ENCODE results near the gene PRKN. TPM values are rescaled to one million over a fixed set of nuclear protein-coding genes. Genes with fewer than 3 reads are reported as not detected.

PRKN gene
- total and polyA plus RNA-seq, 4 experiments from 2014 or later, result 0.50 to 5.3 (median 2.9) TPM

DNA sequence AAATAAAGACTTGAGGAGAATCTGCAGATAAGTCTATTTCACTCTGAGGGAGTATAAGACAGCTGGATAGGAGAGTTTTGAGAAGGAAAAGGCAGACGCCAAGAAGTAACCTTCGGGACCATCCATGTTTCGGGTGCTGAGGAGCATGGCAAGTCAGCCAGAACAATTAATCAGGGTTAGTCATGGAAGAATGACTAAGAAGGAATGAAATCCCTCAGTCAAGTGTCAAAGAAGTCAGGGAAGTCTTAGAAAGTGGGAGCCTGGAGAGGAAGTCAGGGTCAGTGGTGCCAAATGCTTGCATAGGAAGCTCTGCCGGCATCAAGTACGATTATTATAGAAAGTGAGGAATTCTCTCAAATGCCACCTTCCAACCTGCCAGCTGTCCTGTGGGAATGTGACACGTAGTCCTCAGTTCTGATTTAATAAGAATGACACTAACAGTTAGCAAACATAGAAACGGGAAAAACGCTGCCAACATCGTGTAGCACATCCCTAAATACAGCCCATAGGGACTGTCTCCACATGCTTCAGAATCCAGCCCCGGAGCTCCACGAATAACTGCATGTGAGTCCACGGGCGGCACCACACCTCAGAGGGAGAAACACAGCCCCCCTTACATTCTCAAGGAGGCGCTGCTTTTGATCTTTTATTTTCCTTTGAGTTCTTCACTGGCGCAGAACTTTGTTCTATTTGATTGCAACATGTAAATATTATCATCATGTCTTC, 602.7 kb downstream of the PRKN start:
- POLR2A ChIA-PET (ENCODE audit: partially characterized antibody), result no interaction called here
- Histone ChIP-seq H3K36me3 (ENCODE audit: insufficient read depth, low read length) (no peaks in the 10 kb centered on the region), H3K4me1 (ENCODE audit: insufficient read depth, low read length) (no peaks in the 10 kb centered on the region), H3K4me3 (ENCODE audit: low read length in 2 of 2) (no peak overlapping the region), H3K9me3 (ENCODE audit: control insufficient read depth in 1 of 2, low read length in 2 of 2) (no peaks in the 10 kb centered on the region), H3K27me3 (ENCODE audit: insufficient read depth, low read length) (no peaks in the 10 kb centered on the region), H3K27ac (ENCODE audit: low read depth, low read length) (no peak overlapping the region)
- CTCF ChIA-PET (ENCODE audit: partially characterized antibody), result interaction anchor here (0.6 kb wide), 1 partner anchor 22 kb away, joined by 3 read pairs; no protein-coding TSS in a partner anchor
- Mint-ChIP-seq H3K36me3 (no peaks in the 10 kb centered on the region), H3K4me3 (no peak overlapping the region), H3K27me3 (no peaks in the 10 kb centered on the region), H3K4me1 (no peaks in the 10 kb centered on the region), H3K27ac (no peak overlapping the region), H3K9me3 (peaks cover 0 to 11% (median 6%) of the 10 kb centered on the region in 8 donors)
- intact Hi-C loops (cut with micrococcal nuclease), result no loop called here
- no peak for DNase-seq

DNA sequence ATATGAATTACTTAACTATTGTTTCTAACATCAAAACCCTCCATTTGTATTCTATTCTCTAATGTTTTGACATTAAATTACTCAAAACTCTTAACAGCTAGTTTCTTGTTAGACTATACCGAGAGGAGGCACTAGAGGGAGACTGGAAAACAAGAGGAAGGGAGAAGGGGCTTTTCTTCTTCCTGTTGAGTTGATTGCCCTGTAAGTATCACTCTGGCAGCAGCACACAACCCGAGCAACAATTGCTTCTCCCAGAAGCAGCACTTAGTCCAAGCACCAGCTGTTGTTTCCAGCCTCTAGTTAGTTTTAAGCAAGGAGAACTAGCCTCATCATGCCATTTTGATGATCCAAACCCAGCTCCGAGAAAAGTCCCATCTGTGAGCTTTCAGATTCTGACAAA, 603.8 kb downstream of the PRKN start:
- Histone ChIP-seq H3K27me3 (ENCODE audit: insufficient read depth, low read length) (no peaks in the 10 kb centered on the region), H3K9me3 (ENCODE audit: control insufficient read depth in 1 of 2, low read length in 2 of 2) (no peaks in the 10 kb centered on the region), H3K27ac (ENCODE audit: low read depth, low read length) (no peak overlapping the region), H3K4me1 (ENCODE audit: insufficient read depth, low read length) (no peaks in the 10 kb centered on the region), H3K4me3 (ENCODE audit: low read length in 2 of 2) (no peak overlapping the region), H3K36me3 (ENCODE audit: insufficient read depth, low read length) (no peaks in the 10 kb centered on the region)
- Mint-ChIP-seq H3K9me3 (peaks cover 0 to 11% (median 6%) of the 10 kb centered on the region in 8 donors), H3K4me3 (no peak overlapping the region), H3K27ac (no peak overlapping the region), H3K27me3 (no peaks in the 10 kb centered on the region), H3K4me1 (peaks cover 0 to 1% (median 0%) of the 10 kb centered on the region in 4 donors), H3K36me3 (no peaks in the 10 kb centered on the region)
- intact Hi-C loops (cut with micrococcal nuclease), result no loop called here
- no peak for DNase-seq
- ChIA-PET CTCF (ENCODE audit: partially characterized antibody) (no interaction called here), POLR2A (ENCODE audit: partially characterized antibody) (no interaction called here)

DNA sequence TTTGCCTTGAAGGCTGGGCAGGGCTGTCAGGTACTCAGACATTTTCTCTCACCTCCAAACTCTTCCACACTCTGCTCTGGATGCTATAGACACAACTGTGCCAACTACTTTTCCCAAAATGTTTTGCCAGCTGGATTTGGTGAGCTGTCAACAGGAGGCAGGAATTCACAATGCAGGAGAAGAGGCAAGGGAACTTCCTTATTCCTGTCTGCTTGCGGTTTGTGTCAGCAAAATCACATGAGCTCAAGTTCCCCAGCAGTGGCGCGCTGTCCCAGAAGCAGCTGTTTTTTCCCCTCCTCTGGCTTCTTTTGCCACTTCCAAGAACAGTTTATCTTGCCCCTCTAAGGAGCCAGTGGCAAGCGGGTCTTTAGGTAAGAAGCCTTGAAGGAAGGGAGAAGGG, 608.2 kb downstream of the PRKN start:
- DNase-seq, result no peak
- no peaks in the 10 kb centered on the region for H3K36me3 Mint-ChIP-seq
- H3K4me1 Mint-ChIP-seq, result peaks cover 0 to 1% (median 0%) of the 10 kb centered on the region in 4 donors
- no peaks in the 10 kb centered on the region for H3K9me3 ChIP-seq (ENCODE audit: control insufficient read depth in 1 of 2, low read length in 2 of 2)
- ChIA-PET CTCF (ENCODE audit: partially characterized antibody) (no interaction called here), POLR2A (ENCODE audit: partially characterized antibody) (no interaction called here)
- H3K27ac ChIP-seq (ENCODE audit: low read depth, low read length), result no peak overlapping the region
- intact Hi-C loops (cut with micrococcal nuclease), result no loop called here
- H3K9me3 Mint-ChIP-seq, result peaks cover 0 to 22% (median 6%) of the 10 kb centered on the region in 8 donors
- H3K4me3 Mint-ChIP-seq, result no peak overlapping the region
- H3K27ac Mint-ChIP-seq, result no peak overlapping the region
- H3K4me3 ChIP-seq (ENCODE audit: low read length in 2 of 2), result no peak overlapping the region
- H3K4me1 ChIP-seq (ENCODE audit: insufficient read depth, low read length), result no peaks in the 10 kb centered on the region
- no peaks in the 10 kb centered on the region for H3K27me3 Mint-ChIP-seq
- H3K27me3 ChIP-seq (ENCODE audit: insufficient read depth, low read length), result no peaks in the 10 kb centered on the region
- no peaks in the 10 kb centered on the region for H3K36me3 ChIP-seq (ENCODE audit: insufficient read depth, low read length)

DNA sequence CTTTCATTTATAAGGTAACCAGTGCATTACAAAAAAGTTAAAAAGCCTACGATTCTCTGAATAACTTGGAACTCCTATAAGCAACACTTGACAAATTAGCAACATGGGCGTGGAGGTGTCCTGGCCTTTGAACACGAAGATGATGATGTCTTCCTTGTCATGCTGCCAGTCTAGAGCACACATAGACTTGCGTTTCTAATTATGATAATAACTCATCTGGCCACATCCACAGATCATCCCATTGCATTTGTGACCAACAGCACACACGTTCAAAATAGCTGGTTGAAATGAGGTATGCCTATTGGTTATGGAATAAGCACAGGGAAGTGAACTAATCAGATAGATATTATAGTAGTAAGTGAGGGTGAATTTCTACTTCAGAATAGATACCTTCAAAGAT, 608.9 kb downstream of the PRKN start:
- H3K27me3 ChIP-seq (ENCODE audit: insufficient read depth, low read length), result no peaks in the 10 kb centered on the region
- Mint-ChIP-seq H3K27me3 (no peaks in the 10 kb centered on the region), H3K36me3 (no peaks in the 10 kb centered on the region), H3K4me1 (peaks cover 0 to 1% (median 0%) of the 10 kb centered on the region in 4 donors), H3K9me3 (peaks cover 0 to 22% (median 6%) of the 10 kb centered on the region in 8 donors), H3K27ac (no peak overlapping the region), H3K4me3 (no peak overlapping the region)
- H3K9me3 ChIP-seq (ENCODE audit: control insufficient read depth in 1 of 2, low read length in 2 of 2), result no peaks in the 10 kb centered on the region
- CTCF ChIA-PET (ENCODE audit: partially characterized antibody), result no interaction called here
- no peaks in the 10 kb centered on the region for H3K36me3 ChIP-seq (ENCODE audit: insufficient read depth, low read length)
- intact Hi-C loops (cut with micrococcal nuclease), result no loop called here
- H3K27ac ChIP-seq (ENCODE audit: low read depth, low read length), result no peak overlapping the region
- POLR2A ChIA-PET (ENCODE audit: partially characterized antibody), result no interaction called here
- no peaks in the 10 kb centered on the region for H3K4me1 ChIP-seq (ENCODE audit: insufficient read depth, low read length)
- H3K4me3 ChIP-seq (ENCODE audit: low read length in 2 of 2), result no peak overlapping the region
- no peak for DNase-seq

DNA sequence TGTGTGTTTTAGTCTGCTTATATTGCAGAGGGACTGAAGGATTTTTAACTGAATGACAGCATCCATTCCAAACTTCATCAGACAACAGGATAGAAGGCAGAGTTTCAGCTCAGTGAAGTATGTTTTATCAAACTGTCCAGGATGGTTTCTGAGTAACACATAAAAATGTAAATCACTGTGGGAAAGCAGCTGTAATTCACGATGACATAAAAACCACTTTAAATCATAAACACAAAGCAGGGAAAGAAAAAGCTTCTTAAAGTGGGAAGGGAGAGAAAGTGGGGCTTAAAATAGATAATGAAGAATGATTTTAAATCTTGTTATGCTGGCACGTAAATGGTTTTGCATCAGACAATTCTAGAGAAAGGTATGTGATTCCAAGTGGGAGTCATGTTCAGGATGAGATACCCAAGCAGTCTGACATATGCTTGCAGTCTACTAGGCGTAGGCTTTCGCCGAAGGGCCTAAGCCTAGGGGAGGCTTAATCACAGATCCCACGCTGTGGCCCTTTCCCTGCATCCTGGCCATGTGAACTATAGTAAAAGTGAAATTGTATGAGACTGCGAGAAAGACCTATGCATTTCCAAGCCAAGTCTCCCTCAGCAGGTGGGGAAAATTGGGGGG, 610.6 kb downstream of the PRKN start:
- peaks cover 0 to 1% (median 0%) of the 10 kb centered on the region in 4 donors for H3K4me1 Mint-ChIP-seq
- Histone ChIP-seq H3K27me3 (ENCODE audit: insufficient read depth, low read length) (no peaks in the 10 kb centered on the region), H3K9me3 (ENCODE audit: control insufficient read depth in 1 of 2, low read length in 2 of 2) (no peaks in the 10 kb centered on the region), H3K27ac (ENCODE audit: low read depth, low read length) (no peak overlapping the region), H3K36me3 (ENCODE audit: insufficient read depth, low read length) (no peaks in the 10 kb centered on the region), H3K4me3 (ENCODE audit: low read length in 2 of 2) (no peak overlapping the region), H3K4me1 (ENCODE audit: insufficient read depth, low read length) (no peaks in the 10 kb centered on the region)
- no peak for DNase-seq
- intact Hi-C loops (cut with micrococcal nuclease), result no loop called here
- no peaks in the 10 kb centered on the region for H3K27me3 Mint-ChIP-seq
- H3K36me3 Mint-ChIP-seq, result no peaks in the 10 kb centered on the region
- H3K4me3 Mint-ChIP-seq, result no peak overlapping the region
- ChIA-PET CTCF (ENCODE audit: partially characterized antibody) (no interaction called here), POLR2A (ENCODE audit: partially characterized antibody) (no interaction called here)
- H3K27ac Mint-ChIP-seq, result no peak overlapping the region
- peaks cover 3 to 29% (median 8%) of the 10 kb centered on the region in 8 donors for H3K9me3 Mint-ChIP-seq

DNA sequence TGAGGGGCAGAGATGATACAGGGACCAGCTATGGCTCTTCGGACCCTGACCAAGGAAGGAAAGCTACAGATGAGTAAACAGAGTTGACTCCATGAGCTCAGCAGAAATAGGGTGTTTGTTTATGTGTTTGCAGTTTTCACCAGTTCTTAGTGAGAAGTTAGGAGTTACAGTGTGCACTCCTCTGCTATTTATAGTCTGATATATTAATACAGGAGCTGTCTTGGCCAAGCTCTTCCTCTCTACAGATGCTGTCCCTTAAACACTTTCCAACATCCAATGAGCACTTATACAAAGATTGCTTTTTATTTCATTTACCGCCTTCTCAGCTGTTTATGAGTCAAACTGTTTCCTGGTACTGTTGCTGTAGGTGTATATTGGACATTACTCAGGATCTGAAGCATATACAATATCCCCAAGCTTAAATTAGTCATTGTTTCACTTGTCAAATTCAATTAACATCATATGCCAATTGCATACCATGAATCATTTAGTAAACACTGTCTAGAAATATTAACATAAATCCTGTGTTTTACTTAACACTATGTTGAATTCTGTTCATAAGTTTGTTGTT, 618.0 kb downstream of the PRKN start:
- Mint-ChIP-seq H3K9me3 (peaks cover 0 to 29% (median 16%) of the 10 kb centered on the region in 8 donors), H3K4me1 (no peaks in the 10 kb centered on the region), H3K36me3 (no peaks in the 10 kb centered on the region), H3K4me3 (no peak overlapping the region), H3K27me3 (no peaks in the 10 kb centered on the region), H3K27ac (no peak overlapping the region)
- intact Hi-C loops (cut with micrococcal nuclease), result no loop called here
- Histone ChIP-seq H3K27me3 (ENCODE audit: insufficient read depth, low read length) (no peaks in the 10 kb centered on the region), H3K27ac (ENCODE audit: low read depth, low read length) (no peak overlapping the region), H3K4me1 (ENCODE audit: insufficient read depth, low read length) (no peaks in the 10 kb centered on the region), H3K4me3 (ENCODE audit: low read length in 2 of 2) (no peak overlapping the region), H3K9me3 (ENCODE audit: control insufficient read depth in 1 of 2, low read length in 2 of 2) (no peaks in the 10 kb centered on the region), H3K36me3 (ENCODE audit: insufficient read depth, low read length) (no peaks in the 10 kb centered on the region)
- ChIA-PET POLR2A (ENCODE audit: partially characterized antibody) (no interaction called here), CTCF (ENCODE audit: partially characterized antibody) (no interaction called here)
- DNase-seq, result no peak

DNA sequence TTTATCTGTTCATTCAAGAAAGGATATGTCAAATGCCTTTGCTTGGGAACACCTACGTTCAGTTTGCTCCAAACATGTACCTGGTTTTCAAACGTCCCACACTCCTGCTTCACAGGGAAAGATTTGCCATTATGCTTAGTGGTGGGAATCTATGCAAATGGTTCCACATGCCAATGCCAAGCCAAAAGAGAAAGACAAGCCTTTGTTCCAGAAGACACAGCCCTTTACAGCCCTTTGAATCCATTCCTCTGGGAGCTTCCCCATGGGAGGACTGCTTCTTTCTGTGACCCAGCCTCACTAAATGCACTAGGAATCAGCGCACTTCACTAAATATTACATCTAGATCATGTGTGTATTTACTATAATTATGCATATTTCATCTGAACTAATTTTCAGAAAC, 619.5 kb downstream of the PRKN start:
- no peaks in the 10 kb centered on the region for H3K4me1 ChIP-seq (ENCODE audit: insufficient read depth, low read length)
- DNase-seq, result no peak
- Mint-ChIP-seq H3K9me3 (peaks cover 0 to 24% (median 16%) of the 10 kb centered on the region in 8 donors), H3K36me3 (no peaks in the 10 kb centered on the region), H3K4me3 (no peak overlapping the region), H3K27ac (no peak overlapping the region), H3K27me3 (no peaks in the 10 kb centered on the region), H3K4me1 (no peaks in the 10 kb centered on the region)
- ChIA-PET POLR2A (ENCODE audit: partially characterized antibody) (no interaction called here), CTCF (ENCODE audit: partially characterized antibody) (no interaction called here)
- intact Hi-C loops (cut with micrococcal nuclease), result no loop called here
- H3K4me3 ChIP-seq (ENCODE audit: low read length in 2 of 2), result no peak overlapping the region
- no peak overlapping the region for H3K27ac ChIP-seq (ENCODE audit: low read depth, low read length)
- no peaks in the 10 kb centered on the region for H3K9me3 ChIP-seq (ENCODE audit: control insufficient read depth in 1 of 2, low read length in 2 of 2)
- H3K36me3 ChIP-seq (ENCODE audit: insufficient read depth, low read length), result no peaks in the 10 kb centered on the region
- H3K27me3 ChIP-seq (ENCODE audit: insufficient read depth, low read length), result no peaks in the 10 kb centered on the region
